Measurements from ENCODE around the gene CHP1.

DNA sequence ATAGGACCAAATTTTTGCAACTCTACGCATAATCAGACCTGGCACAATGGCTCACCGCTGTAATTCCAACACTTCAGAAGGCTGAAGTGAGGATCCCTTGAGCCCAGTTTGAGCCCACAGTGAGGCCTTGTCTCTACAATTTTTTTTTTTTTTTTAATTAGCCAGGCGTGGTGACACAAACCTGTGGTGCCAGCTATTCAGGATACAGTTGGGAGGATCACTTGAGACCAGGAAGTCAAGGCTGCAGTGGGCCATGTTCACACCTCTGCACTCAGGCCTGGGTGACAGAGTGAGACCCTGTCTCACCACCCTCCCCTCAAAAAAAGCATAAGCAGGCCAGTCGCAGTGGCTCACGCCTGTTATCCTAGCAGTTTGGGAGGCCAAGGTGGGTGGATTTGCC lies 76.6 kb downstream of the CHP1 start:
- no peak for TF ChIP-seq ZNF560 (tag by site-specific recombination; IDR thresholded peaks at IDR 0.05; ENCODE audit: borderline replicate concordance)
- TF ChIP-seq, protein P1, sequence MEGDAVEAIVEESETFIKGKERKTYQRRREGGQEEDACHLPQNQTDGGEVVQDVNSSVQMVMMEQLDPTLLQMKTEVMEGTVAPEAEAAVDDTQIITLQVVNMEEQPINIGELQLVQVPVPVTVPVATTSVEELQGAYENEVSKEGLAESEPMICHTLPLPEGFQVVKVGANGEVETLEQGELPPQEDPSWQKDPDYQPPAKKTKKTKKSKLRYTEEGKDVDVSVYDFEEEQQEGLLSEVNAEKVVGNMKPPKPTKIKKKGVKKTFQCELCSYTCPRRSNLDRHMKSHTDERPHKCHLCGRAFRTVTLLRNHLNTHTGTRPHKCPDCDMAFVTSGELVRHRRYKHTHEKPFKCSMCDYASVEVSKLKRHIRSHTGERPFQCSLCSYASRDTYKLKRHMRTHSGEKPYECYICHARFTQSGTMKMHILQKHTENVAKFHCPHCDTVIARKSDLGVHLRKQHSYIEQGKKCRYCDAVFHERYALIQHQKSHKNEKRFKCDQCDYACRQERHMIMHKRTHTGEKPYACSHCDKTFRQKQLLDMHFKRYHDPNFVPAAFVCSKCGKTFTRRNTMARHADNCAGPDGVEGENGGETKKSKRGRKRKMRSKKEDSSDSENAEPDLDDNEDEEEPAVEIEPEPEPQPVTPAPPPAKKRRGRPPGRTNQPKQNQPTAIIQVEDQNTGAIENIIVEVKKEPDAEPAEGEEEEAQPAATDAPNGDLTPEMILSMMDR (tag by site-specific recombination; IDR thresholded peaks at IDR 0.05) = no peak
- TF ChIP-seq KLF16 (tag by site-specific recombination; IDR thresholded peaks at IDR 0.05) = no peak
- TF ChIP-seq ZNF292 (tag by site-specific recombination; IDR thresholded peaks at IDR 0.05; ENCODE audit: borderline replicate concordance, low read depth) = no peak
- no peak for TF ChIP-seq ZNF843 (tag by site-specific recombination; IDR thresholded peaks at IDR 0.05)
- TF ChIP-seq, protein P2, sequence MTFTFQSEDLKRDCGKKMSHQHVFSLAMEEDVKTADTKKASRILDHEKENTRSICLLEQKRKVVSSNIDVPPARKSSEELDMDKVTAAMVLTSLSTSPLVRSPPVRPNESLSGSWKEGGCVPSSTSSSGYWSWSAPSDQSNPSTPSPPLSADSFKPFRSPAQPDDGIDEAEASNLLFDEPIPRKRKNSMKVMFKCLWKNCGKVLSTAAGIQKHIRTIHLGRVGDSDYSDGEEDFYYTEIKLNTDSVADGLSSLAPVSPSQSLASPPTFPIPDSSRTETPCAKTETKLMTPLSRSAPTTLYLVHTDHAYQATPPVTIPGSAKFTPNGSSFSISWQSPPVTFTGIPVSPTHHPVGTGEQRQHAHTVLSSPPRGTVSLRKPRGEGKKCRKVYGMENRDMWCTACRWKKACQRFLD (tag by site-specific recombination; IDR thresholded peaks at IDR 0.05) = no peak
